ENCODE measurements around the gene BDP1.

GRCh38 chr5:71529682-71530081 lies 74.2 kb downstream of the BDP1 start:
- no peak for TF ChIP-seq CTCF (conservative IDR thresholded peaks at IDR 0.05)
- TF ChIP-seq ZFX (IDR thresholded peaks at IDR 0.05): no peak

All from C4-2B (cell line).